Posterior vena cava (tissue), 2 donors: Measurements from ENCODE around the gene TSHZ1. TPM values are rescaled to one million over a fixed set of nuclear protein-coding genes. Genes with fewer than 3 reads are reported as not detected.
A peak's percentile ranks its signal among the peaks of the same experiment; 100 is the strongest.

Experiments
- DNase-seq: peaks from one replicate; pipeline ENCODE4 v3.0.0-alpha.2; 2020; ENCODE audit warnings: low spot score
- intact Hi-C, 2 donors: fragments of 100-400 bp; cut with DNase I; formaldehyde crosslinking; loops; one replicate each; pipeline versions ENCODE4 v1.14.1 to v1.14.2; 2022 to 2023
- total RNA-seq, 2 donors: library from RNA; stranded (reverse); fragmentation: NEBNext Ultra II Directional; extraction: Animal tissue kit (Norgen Biotek cat#: 25700); gene quantifications; one replicate each; pipeline ENCODE4 v1.2.1, GENCODE V29; 2021
- donor health status: DM: yes; HTN: yes; CAD: no.
- donor health status: DM: yes; HTN: yes; CAD: no.

TSHZ1 gene
- total RNA-seq, 2 donors from 2014 or later = 18.5 to 19.0 TPM

GRCh38 chr18:75205514-75206132 is 5.0 kb upstream of the TSHZ1 start:
- no peak for DNase-seq
- intact Hi-C loops = loop anchor here in 1 of 2 donors (10.0 kb wide), 1 partner anchor 249 kb away; no protein-coding TSS in a partner anchor

GRCh38 chr18:75206452-75207309 is 3.9 kb upstream of the TSHZ1 start:
- no peak for DNase-seq
- intact Hi-C loops = loop anchor here in 1 of 2 donors (10.0 kb wide), 1 partner anchor 248 kb away; no protein-coding TSS in a partner anchor

GRCh38 chr18:75207310-75208154 is 3.1 kb upstream of the TSHZ1 start:
- no peak for DNase-seq
- intact Hi-C loops = loop anchor here in 1 of 2 donors (10.0 kb wide), 1 partner anchor 247 kb away; no protein-coding TSS in a partner anchor

- DNase-seq = peak; percentile 88
- intact Hi-C loops = loop anchor here in 1 of 2 donors (10.0 kb wide), 1 partner anchor 247 kb away; no protein-coding TSS in a partner anchor
Measured at GRCh38 chr18:75208155-75208835, 2.3 kb upstream of the TSHZ1 start.

GRCh38 chr18:75208836-75209128 is 1.8 kb upstream of the TSHZ1 start:
- intact Hi-C loops = loop anchor here in 1 of 2 donors (10.0 kb wide), 1 partner anchor 246 kb away; no protein-coding TSS in a partner anchor
- no peak for DNase-seq

- peak; percentile 96 for DNase-seq
- intact Hi-C loops = loop anchor here in 1 of 2 donors (10.0 kb wide), 1 partner anchor 245 kb away; no protein-coding TSS in a partner anchor
Measured at GRCh38 chr18:75209129-75209950, 1.3 kb upstream of the TSHZ1 start, which contains the start of gene PTGR3. Gene PTGR3, minus strand, starts transcription at chr18:75209139. Its CDS starts 81 bp downstream, at chr18:75209058.

GRCh38 chr18:75209951-75210258 is 692 bp upstream of the TSHZ1 start:
- no peak for DNase-seq
- intact Hi-C loops = loop anchor here in 1 of 2 donors (2.0 to 10.0 kb wide), 2 partner anchors 39 to 245 kb away; no protein-coding TSS in a partner anchor

GRCh38 chr18:75211002-75211621 is 515 bp downstream of the TSHZ1 start:
- DNase-seq = no peak
- intact Hi-C loops = loop anchor here in 1 of 2 donors (2.0 kb wide), 1 partner anchor 38 kb away; no protein-coding TSS in a partner anchor

- no peak for DNase-seq
- intact Hi-C loops = loop anchor here in 1 of 2 donors (2.0 kb wide), 1 partner anchor 37 kb away; no protein-coding TSS in a partner anchor
Measured at GRCh38 chr18:75211626-75211952, 992 bp downstream of the TSHZ1 start.

- no peak for DNase-seq
- intact Hi-C loops = loop anchor here in 1 of 2 donors (2.0 kb wide), 1 partner anchor 37 kb away; no protein-coding TSS in a partner anchor
Measured at GRCh38 chr18:75211953-75212750, 1.6 kb downstream of the TSHZ1 start.

GRCh38 chr18:75212751-75213090 is 2.1 kb downstream of the TSHZ1 start:
- intact Hi-C loops = no loop called here
- no peak for DNase-seq

GRCh38 chr18:75213611-75214331 is 3.2 kb downstream of the TSHZ1 start:
- DNase-seq = no peak
- intact Hi-C loops = no loop called here

GRCh38 chr18:75214332-75214690 is 3.7 kb downstream of the TSHZ1 start:
- intact Hi-C loops = no loop called here
- no peak for DNase-seq

- intact Hi-C loops = no loop called here
- DNase-seq = no peak
Measured at GRCh38 chr18:75214766-75215510, 4.3 kb downstream of the TSHZ1 start.

GRCh38 chr18:75215663-75216062 is 5.1 kb downstream of the TSHZ1 start:
- no peak for DNase-seq
- intact Hi-C loops = no loop called here
